HG03159 (cell line): ENCODE results near the gene MCUR1.
"Not testable (repeated sequence)": the region's sequence is repeated elsewhere in the genome, so short reads cannot be mapped to it uniquely, and the experiment has no call there.

ENCODE experiments used
- ATAC-seq: cut with Tn5 transposase; IDR thresholded peaks from one replicate; pipeline ENCODE4 v1.9.1; 2021; ENCODE audit warnings: mild to moderate bottlenecking, moderate library complexity; ENCODE audit not compliant: unreplicated experiment

MCUR1 gene

DNA sequence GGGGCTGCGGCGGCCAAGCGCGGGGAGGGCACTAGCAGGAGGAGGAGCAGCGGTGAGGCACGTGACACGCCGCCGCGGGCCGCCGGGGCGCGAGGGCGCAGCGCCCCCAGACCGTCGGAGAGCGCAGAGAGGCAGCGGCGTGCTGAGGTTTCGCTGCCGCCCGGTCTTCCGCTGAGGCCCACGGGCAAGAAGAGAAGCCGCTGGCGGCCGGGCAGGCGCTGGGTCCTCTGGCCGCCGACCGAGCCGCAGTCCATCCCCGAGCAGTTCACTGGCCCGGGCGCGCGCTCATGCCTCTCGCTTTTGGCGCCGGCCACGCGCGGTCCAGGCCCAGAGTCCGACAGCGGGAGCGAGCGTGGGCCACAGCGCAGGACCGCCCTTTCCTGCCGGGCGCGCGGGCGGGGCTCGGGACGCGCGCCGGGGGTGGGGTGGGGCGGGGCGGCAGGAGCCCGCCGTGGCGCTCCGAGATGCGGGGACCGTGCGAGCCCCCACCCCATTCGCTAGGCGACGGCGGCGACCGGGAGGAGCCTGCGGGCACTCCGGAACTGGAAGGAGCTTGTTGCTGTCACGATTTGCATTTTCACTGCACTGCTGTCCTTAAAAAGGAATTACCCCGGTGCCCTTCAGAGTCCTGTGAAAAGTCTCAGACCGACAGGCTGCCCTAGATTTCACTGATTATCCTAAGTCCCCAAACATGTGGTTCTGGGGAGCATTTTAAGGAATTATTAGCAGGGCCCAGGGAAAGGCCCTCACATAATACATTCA is at the start of gene MCUR1:
Gene MCUR1, minus strand, starts transcription at position 382 of the 762 bp plus-strand sequence. Its CDS starts 128 bp downstream, at position 254.
- peak; percentile 77 for ATAC-seq

DNA sequence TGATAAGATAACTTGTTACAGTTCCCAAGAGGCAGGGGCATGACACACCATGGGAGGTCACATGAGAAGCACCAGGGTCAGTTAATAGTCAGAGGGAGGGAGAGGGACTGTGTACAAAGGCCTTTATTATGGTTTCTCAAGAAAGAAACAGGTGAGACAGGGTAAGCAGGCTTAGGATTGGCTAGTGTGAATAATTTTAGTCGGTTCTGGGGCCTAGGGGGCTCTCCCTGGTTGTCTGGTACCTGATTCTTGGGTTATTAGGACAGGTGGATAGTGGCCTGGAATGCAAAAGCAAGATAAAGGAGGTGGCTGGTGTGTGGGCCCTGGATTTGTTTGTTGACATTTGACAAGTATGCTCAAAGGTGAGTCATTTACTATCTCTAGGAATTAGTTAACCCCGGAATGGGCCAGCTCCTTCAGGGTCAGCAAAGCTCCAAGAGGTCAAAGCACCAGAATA is 49.4 kb upstream of the MCUR1 start:
- ATAC-seq: no peak

- not testable (repeated sequence) for ATAC-seq
Measured at GRCh38 chr6:13860556-13861185, 46.3 kb upstream of the MCUR1 start.

DNA sequence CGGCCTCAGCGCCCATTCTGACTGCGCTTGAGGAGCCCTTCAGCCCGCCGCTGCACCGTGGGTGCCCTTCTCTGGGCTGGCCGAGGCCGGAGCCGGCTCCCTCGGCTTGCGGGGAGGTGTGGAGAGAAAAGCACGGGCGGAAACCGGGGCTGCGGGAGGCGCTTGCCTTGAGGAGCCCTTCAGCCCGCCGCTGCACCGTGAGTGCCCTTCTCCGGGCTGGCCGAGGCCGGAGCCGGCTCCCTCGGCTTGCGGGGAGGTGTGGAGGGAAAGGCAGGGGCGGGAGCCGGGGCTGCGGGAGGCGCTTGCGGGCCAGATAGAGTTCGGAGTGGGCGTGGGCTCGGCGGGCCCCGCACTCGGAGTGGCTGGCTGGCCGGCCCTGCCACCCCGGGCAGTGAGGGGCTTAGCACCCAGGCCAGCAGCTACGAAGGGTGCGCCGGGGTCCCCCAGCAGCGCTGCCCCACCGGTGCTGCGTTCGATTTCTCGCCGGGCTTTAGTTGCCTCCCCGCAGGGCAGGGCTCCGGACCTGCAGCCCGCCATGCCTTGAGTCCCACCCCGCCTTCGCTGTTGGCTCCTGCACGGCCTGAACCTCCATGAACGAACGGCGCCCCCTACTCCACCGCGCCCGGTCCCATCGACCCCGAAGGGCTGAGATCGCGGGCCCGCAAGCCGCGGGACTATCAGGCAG is 45.7 kb upstream of the MCUR1 start:
- no peak for ATAC-seq

DNA sequence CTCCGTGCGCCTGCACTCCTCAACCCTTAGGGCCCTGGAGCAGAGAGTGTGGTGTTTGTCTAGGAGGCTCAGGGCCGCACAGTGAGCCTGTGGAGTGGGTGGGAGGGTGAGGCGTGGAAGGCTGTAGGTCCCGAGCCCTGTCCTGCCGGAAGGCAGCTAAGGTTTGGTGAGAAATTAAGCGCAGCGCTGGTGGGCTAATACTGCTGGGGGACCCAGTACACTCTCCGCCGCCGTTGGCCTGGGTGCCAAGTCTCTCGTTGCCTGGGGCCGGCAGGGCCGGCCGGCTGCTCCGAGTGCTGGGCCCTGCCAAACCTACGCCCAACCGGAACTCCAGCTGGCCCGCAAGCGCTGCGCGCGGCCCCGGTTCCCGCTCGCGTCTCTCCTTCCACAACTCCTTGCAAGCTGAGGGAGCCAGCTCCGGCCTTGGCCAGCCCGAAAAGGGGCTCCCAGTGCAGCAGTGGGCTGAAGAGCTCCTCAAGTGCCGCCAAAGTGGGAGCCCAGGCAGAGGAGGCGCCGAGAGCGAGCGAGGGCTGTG is 40.4 kb upstream of the MCUR1 start:
- no peak for ATAC-seq

GRCh38 chr6:13853871-13854270 is 39.5 kb upstream of the MCUR1 start:
- no peak for ATAC-seq

DNA sequence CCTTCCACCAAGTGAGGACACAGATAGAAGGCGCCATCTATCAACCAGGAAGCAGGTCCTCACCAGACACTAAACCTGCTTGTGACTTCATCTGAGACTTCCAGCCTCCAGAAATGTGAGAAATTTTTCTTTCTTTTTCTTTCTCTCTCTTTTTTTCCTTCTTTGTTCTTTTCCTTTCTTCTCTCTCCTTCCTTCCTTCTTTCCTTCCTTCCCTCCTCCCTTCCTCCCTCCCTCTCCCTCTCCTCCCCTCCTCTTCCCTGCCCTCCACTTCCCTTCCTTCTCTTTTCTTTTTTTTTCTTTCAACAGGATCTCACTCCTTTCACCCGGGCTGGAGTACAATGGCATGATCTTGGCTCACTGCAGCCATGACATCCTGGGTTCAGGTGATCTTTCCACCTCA is 37.4 kb upstream of the MCUR1 start:
- ATAC-seq: no peak

DNA sequence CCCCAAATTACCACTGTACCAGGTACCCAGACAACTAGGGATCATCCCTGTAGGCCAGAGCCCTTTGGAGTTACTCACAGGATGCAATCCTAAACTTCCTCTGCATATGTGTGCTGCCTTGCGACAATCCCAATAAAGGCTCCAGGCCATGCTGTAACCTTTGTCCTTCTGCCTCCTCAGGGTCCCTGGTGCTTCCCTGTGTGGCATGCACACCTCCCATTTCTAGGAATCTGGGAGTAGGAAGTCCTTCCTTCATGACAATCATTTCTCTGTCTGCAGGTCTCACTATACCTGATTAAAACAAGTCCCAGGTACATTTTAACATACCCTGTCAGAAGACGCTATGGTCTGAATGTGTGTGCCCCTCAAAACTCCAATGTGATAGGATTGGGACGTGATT is 37.0 kb upstream of the MCUR1 start:
- no peak for ATAC-seq

DNA sequence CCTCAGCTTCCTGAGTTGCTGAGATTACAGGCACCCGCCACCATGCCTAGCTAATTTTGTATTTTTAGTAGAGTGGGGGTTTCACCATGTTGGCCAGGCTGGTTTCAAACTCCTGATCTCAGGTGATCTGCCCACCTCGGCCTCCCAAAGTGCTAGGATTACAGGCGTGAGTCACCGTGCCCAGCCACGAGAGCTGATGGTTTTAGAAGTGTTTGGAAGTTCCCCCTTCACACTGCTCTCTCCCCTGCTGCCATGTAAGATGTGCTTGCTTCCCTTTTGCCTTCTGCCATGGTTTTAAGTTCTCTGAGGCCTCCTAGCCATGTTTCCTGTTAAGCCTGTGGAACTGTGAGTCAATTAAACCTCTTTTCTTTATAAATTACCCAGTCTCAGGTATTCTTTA is 36.3 kb upstream of the MCUR1 start:
- ATAC-seq: not testable (repeated sequence)

- ATAC-seq: no peak
Measured at GRCh38 chr6:13848522-13849150, 34.3 kb upstream of the MCUR1 start.

GRCh38 chr6:13847326-13848050 is 33.1 kb upstream of the MCUR1 start:
- no peak for ATAC-seq

DNA sequence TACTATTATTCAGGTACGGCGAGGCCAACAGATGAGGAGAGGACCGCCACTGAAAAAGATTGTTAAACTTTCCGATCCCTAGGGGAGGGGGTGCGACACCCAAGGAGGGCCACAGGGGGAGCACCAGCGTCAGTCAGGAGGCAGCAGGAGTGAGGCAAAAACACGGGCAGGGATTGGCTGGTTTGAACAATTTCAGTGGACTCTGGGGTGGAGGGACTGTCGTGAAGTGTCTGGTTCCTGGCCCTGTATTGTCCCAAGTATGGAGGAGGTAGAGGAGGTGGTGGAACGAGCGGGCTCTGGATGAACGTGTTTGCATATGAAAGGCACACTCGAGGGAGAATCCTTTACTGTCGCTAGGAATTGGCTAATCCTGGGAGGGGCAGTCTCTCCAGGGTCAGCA is 32.5 kb upstream of the MCUR1 start:
- ATAC-seq: no peak

GRCh38 chr6:13841936-13842335 is 27.6 kb upstream of the MCUR1 start:
- no peak for ATAC-seq

DNA sequence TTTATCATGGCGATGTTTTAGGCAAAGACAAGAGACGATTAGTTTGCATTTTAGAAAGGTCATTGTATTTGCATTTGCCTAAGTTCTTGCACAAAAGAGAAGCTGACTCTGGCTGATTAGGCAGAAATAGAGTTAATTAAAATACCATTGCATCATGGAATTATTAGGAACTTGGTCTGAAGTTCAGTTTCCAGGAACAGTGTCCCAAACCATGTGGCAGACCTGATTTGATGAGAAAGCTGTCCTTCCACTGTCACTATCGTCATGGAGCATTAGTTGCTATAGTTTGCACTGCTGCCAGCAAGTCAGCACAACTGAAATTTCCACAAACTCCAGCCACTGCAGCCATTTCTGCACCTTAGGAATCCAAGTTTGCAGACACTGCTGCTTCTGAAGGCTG is 24.3 kb upstream of the MCUR1 start:
- no peak for ATAC-seq

GRCh38 chr6:13836170-13836569 is 21.8 kb upstream of the MCUR1 start:
- no peak for ATAC-seq

DNA sequence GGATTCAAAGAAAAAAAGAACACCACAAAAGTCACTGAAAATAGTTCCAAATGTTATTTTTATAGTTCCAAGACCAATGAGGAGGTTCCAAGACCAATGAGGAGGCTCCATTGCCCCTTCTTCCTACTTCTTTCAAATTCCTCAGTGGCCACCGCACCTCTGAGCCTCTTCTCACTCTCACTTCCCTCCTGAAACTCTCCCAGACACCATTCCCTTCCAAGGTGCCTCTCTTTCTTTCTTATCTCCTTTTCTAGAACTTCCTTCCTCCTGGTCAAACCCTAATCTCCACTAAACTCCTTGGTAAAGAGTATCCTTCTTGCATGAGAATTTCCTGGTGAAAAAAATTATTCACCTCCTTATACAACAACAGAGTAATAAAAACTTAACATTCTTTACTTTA is 20.4 kb upstream of the MCUR1 start:
- ATAC-seq: no peak

DNA sequence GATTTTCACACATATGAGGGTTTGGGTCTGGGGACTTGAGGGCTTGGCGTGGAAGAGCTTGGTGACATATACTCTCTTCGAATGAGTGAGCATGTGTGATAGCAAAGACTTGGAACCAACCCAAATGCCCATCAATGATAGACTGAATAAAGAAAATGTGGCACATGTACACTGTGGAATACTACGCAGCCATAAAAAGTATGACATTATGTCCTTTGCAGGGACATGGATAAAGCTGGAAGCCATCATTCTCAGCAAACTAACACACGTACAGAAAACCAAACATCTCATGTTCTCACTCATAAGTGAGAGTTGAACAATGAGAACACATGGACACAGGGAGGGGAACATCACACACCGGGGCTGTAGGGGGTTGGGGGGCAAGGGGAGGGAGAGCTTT is 19.7 kb upstream of the MCUR1 start:
- ATAC-seq: not testable (repeated sequence)

DNA sequence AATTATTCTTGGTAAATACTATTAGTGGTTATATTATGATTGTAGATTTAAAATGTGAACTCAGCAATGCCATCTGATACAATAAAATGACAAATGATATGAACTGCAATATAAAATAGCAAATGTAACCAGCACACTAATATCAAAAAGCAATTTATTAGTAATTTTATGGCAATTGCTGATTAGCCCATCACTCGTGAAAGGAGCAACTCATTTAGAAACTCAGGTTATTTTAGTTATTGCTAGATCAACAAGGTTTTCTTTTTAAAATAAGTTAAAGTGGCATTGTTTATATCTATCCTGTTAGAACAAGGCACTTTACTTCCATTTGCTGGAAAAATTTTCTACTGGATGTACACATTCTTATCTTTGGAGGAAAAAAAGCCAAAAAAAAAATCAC is 18.4 kb upstream of the MCUR1 start:
- ATAC-seq: no peak

DNA sequence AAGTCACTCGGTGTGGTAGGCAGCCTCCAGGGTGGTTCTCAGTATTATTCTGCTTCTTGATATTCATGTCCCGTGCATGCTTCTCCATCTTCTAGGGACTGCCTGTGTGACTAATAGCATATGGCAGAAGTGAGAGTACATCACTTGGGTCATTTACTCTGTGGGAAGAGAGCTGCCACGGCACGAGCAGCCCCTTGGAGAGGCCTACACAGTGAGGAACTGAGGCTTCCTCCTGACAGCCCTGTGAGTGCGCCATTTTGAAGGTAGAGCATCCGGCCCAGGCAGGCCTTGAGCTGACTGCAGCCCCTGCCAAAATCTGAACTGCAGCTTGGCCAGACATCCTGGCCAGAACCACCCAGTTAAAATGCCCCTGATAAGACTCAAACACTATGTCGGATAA is 17.3 kb upstream of the MCUR1 start:
- no peak for ATAC-seq

- no peak for ATAC-seq
Measured at GRCh38 chr6:13830803-13831202, 16.4 kb upstream of the MCUR1 start.

GRCh38 chr6:13829419-13829818 is 15.1 kb upstream of the MCUR1 start:
- not testable (repeated sequence) for ATAC-seq
